Uterus (tissue), 2 donors: ENCODE data around the gene HDHD2.

Experiments used
- CTCF ChIP-seq, 4 experiments: fragments of 200-600 bp in 2 of 4; fragments of 450-650 bp in 2 of 4; sonication (generic) in 2 of 4; IDR thresholded peaks; one replicate each; pipeline ENCODE4 v1.5.1; 2016 to 2019; ENCODE audit warnings: antibody characterized with exemption in 4 of 4, mild to moderate bottlenecking in 2 of 4, moderate library complexity in 1 of 4
- POLR2A ChIP-seq, 2 donors: fragments of 450-650 bp; IDR thresholded peaks; one replicate each; pipeline ENCODE4 v1.6.1; 2016; ENCODE audit warnings: antibody characterized with exemption in 2 of 2, mild to moderate bottlenecking in 1 of 2, moderate library complexity in 1 of 2

- TF ChIP-seq CTCF (IDR thresholded peaks at IDR 0.05) (no peak), POLR2A (IDR thresholded peaks at IDR 0.05) (no peak)
Observed at GRCh38 chr18:47075098-47075883, 75.0 kb downstream of the HDHD2 start.
